SKM-1 (cell line): ENCODE measurements around the gene UQCRC1.

Source experiments
- DNase-seq: peaks from one replicate; lab custom pipeline; 2025; ENCODE audit not compliant: unreplicated experiment; lab: John Stamatoyannopoulos, UW

UQCRC1 gene

GRCh38 chr3:48573973-48574585 lies 35.4 kb downstream of the UQCRC1 start:
- DNase-seq = no peak

GRCh38 chr3:48572517-48572916 lies 36.9 kb downstream of the UQCRC1 start:
- no peak for DNase-seq

GRCh38 chr3:48571938-48572337 lies 37.5 kb downstream of the UQCRC1 start:
- DNase-seq = no peak

- no peak for DNase-seq
These were observed 39.5 kb downstream of the UQCRC1 start for GRCh38 chr3:48569808-48570450.

GRCh38 chr3:48569400-48569799 lies 40.0 kb downstream of the UQCRC1 start:
- DNase-seq = no peak

- DNase-seq = no peak
These were observed 41.0 kb downstream of the UQCRC1 start for GRCh38 chr3:48568476-48568875.

- no peak for DNase-seq
These were observed 41.9 kb downstream of the UQCRC1 start for GRCh38 chr3:48567500-48567899.

GRCh38 chr3:48567090-48567489 lies 42.4 kb downstream of the UQCRC1 start:
- no peak for DNase-seq

- DNase-seq = no peak
These were observed 43.1 kb downstream of the UQCRC1 start for GRCh38 chr3:48566401-48566760.

- DNase-seq = no peak
These were observed 43.6 kb downstream of the UQCRC1 start for GRCh38 chr3:48565591-48566400.

GRCh38 chr3:48565186-48565585 lies 44.3 kb downstream of the UQCRC1 start:
- DNase-seq = no peak

- no peak for DNase-seq
These were observed 44.8 kb downstream of the UQCRC1 start for GRCh38 chr3:48564667-48565066.

GRCh38 chr3:48564022-48564421 lies 45.4 kb downstream of the UQCRC1 start:
- DNase-seq = no peak

GRCh38 chr3:48563382-48563918 lies 46.0 kb downstream of the UQCRC1 start, which contains the start of gene UCN2:
UCN2 (minus strand) TSS chr3:48563781; CDS start chr3:48563124, 657 bp downstream.
- DNase-seq = no peak

GRCh38 chr3:48562367-48563095 lies 46.9 kb downstream of the UQCRC1 start:
- DNase-seq = no peak

- no peak for DNase-seq
These were observed 48.3 kb downstream of the UQCRC1 start for GRCh38 chr3:48561045-48561736.

- DNase-seq = no peak
These were observed 48.8 kb downstream of the UQCRC1 start for GRCh38 chr3:48560648-48561018.

GRCh38 chr3:48558493-48559134 lies 50.8 kb downstream of the UQCRC1 start:
- DNase-seq = peak; percentile 69

GRCh38 chr3:48556796-48557626 lies 52.4 kb downstream of the UQCRC1 start, which contains the start of gene PFKFB4:
PFKFB4 (minus strand) TSS chr3:48556803; CDS start chr3:48556777, 26 bp downstream.
- peak; percentile 97 for DNase-seq
